Epithelial cell of proximal tubule (primary cell): Measurements from ENCODE around the gene FBH1. TPM values are rescaled to one million over a fixed set of nuclear protein-coding genes. Genes with fewer than 3 reads are reported as not detected.
"Not testable (repeated sequence)": the region's sequence is repeated elsewhere in the genome, so short reads cannot be mapped to it uniquely, and the experiment has no call there.

ENCODE experiments used
- DNase-seq: peaks from one replicate; pipeline ENCODE4 v3.0.0-alpha.2; 2011; ENCODE audit warnings: low read depth
- H3K4me3 ChIP-seq: 2 replicates; pipeline ENCODE4 v1.5.1; 2011; ENCODE audit warnings: low read depth, mild to moderate bottlenecking, low read length
- total RNA-seq: library from RNA; depleted of rRNA; stranded (reverse); fragments of >200 nt; gene quantifications from 2 replicates; pipeline ENCODE4 v1.2.3, GENCODE V29; 2015
- TF ChIP-seq, protein P1 (sequence below): conservative IDR thresholded peaks from 2 replicates; pipeline ENCODE4 v1.5.1; 2012; ENCODE audit warnings: low read depth, mild to moderate bottlenecking, low read length

Gene FBH1
- total RNA-seq, 1 donor from 2014 or later, result 48.3 TPM

DNA sequence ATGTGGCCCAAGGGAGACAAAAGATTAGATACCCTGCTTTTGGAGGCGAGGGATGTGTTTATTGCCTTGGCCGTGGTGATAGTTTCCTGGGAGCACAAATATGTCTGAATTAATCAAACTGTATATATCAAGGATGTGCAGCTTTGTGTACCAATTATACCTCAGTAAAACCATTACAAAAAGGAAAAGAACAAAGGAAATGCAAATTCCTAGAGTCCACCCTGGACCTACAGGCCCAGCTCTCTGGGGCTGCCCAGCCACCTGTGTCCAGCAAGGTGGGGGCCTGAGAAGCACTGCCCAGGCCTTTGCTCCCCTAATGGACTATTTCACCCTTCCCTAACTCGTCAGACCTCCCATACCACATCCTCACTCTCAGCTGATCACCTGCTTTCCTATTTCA, 20.9 kb upstream of the FBH1 start:
- no peak for DNase-seq
- TF ChIP-seq, protein P1, sequence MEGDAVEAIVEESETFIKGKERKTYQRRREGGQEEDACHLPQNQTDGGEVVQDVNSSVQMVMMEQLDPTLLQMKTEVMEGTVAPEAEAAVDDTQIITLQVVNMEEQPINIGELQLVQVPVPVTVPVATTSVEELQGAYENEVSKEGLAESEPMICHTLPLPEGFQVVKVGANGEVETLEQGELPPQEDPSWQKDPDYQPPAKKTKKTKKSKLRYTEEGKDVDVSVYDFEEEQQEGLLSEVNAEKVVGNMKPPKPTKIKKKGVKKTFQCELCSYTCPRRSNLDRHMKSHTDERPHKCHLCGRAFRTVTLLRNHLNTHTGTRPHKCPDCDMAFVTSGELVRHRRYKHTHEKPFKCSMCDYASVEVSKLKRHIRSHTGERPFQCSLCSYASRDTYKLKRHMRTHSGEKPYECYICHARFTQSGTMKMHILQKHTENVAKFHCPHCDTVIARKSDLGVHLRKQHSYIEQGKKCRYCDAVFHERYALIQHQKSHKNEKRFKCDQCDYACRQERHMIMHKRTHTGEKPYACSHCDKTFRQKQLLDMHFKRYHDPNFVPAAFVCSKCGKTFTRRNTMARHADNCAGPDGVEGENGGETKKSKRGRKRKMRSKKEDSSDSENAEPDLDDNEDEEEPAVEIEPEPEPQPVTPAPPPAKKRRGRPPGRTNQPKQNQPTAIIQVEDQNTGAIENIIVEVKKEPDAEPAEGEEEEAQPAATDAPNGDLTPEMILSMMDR, result no peak
- H3K4me3 ChIP-seq, result no peak overlapping the region

DNA sequence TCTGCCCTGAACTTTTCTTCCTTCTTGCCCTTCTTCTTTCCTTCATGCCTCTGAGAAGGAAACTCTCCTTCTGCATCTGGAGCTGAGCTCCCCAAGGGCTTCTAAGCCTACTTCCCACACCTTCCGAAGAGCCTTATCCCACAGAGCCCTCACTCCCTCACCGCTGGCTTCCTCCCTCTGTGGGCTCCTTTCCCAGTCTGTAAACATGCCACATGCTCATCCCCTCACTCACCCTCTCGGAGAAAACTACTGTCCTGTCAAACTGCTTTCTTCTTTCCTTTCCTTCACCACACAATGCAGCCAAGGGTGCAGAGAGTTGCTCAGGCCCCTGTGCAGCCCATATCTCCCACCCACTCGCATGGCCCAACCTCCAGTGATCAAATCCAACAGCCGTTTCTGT, 18.4 kb upstream of the FBH1 start:
- no peak overlapping the region for H3K4me3 ChIP-seq
- TF ChIP-seq, protein P1, result no peak
- no peak for DNase-seq

DNA sequence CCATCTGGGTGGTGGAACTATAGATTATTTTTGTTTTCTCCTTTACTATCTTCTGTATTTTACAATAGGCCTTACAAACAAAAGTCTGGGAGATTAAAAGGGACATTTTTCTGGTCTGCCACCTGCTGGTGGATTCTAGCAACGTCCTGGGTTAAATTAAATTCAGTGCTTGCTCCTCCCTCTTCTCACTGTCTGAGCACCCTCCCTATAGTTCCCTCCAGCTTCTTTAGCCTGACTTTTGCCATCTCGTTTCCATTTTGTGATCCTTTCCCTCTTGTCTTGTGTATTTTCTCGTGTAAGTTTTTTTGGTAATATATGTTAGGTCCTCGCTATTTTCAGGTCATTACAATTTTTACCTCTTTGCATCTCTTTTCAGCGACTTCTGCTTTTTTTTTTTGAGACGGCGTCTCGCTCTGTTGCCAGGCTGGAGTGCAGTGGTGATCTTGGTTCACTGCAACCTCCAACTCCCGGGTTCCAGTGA, 16.5 kb upstream of the FBH1 start:
- DNase-seq, result peak; percentile 30
- H3K4me3 ChIP-seq, result no peak overlapping the region
- TF ChIP-seq, protein P1, result peak; percentile 70

DNA sequence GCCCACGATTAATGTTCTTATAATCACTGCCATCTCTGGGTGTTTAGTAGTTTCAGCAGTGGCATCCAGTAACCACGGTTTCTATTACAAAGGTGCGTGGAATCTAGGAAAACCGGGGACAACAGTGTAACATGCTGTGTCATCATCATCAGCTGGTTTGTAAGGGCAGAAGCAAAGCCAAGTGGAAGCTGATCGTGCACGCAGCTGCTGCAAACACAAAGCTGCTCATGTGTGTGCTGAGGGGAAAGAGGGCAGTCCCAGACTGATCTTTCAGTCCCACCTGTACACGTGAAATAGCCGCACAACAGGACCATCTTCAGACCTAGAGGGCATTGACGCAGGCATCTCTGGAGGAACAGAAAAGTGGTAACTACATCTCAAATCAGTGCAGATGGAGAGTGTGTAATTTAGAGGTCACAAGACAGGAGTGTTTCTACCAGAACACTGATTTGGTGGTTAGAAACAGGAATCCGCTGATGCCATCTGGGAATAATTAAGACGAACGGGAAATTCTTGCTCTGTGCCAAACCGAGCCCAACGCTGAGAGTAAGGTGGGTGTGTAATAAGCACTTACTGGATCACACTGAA, 13.8 kb upstream of the FBH1 start:
- TF ChIP-seq, protein P1, result no peak
- H3K4me3 ChIP-seq, result no peak overlapping the region
- DNase-seq, result no peak

DNA sequence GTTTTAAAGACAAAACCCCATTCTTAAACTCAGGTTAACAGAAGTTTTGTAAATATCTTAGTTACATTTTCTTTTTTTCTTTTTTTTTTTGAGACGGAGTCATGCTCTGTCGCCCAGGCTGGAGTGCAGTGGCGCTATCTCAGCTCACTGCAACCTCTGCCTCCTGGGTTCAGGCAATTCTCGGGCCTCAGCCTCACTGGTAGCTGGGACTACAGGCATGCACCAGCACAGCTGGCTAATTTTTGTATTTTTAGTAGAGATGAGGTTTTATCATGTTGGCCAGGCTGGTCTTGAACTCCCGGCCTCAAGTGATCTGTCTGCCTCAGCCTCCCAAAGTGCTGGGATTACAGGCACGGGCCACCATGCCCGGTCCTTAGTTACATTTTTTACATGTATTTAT, 13.0 kb upstream of the FBH1 start:
- not testable (repeated sequence) for DNase-seq, H3K4me3 ChIP-seq

DNA sequence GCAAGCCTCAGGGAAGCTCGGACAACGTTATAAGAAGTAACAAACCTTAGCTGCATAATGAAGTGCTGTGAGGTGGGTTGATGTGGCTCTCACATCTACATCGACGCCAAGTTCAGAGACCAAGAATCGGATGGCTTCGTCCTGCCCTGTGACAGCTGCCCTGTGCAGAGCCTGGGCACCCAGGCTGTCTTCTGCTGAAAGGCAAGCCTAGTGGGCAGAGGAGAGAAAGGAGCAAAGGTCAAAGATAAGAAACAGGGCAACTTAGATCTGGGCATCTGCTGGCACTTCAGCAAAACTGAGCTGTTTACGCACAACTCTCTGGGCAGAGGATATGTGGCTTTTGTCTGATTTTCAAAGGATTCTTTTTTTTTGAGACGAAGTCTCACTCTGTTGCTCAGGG, 7.1 kb upstream of the FBH1 start:
- H3K4me3 ChIP-seq, result no peak overlapping the region
- DNase-seq, result no peak
- TF ChIP-seq, protein P1, result no peak

DNA sequence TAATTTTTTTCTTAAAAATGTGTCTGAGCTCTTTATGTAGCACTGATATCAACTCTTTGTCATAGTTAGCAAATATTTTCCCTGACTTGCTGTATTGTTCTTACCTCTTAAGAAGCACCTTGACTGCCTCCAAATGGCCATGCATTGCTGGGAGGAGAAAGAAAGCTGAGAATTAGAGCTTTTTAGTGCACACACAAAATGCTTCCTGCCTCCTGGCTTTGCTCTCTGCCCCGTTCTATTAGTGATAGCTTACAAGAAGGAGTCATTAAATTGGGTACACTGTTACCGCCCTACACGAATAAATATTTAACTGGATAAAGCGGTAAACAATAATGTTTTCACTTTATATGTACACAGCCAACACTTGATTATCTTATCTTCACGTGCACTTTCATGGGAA, 4.4 kb upstream of the FBH1 start:
- TF ChIP-seq, protein P1, result no peak
- H3K4me3 ChIP-seq, result no peak overlapping the region
- DNase-seq, result no peak

DNA sequence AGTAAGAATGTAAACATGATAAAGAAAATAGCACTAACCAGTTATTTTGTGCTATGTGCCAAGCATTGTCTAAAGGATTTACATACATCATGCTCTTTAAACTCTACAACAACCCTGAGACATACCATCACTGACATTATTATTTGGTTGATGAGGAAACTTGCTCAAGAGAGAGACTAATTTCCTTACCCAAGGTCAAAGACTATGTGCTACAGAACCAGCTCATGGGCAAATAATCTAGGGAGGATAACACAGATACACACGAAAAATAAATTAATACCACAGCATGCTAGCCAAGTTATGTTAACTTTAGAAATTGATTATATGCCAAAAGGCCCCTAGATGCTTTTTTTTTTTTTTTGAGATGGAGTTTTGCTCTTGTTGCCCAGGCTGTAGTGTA, 3.0 kb upstream of the FBH1 start:
- DNase-seq, result no peak
- no peak overlapping the region for H3K4me3 ChIP-seq
- TF ChIP-seq, protein P1, result no peak
